ENCODE results near the gene RNU5B-1. TPM values are rescaled to one million over a fixed set of nuclear protein-coding genes. Genes with fewer than 3 reads are reported as not detected.

The RNU5B-1 gene
- total RNA-seq, 1 donor from 2014 or later: 18.4 TPM

- no peak for DNase-seq (ENCODE audit: low spot score)
Observed at GRCh38 chr15:65289261-65289854, 15.1 kb upstream of the RNU5B-1 start.

- DNase-seq (ENCODE audit: low spot score): no peak
Observed at GRCh38 chr15:65290228-65290627, 14.2 kb upstream of the RNU5B-1 start.

- DNase-seq (ENCODE audit: low spot score): no peak
Observed at GRCh38 chr15:65292938-65293518, 11.4 kb upstream of the RNU5B-1 start.

GRCh38 chr15:65298731-65299130 lies 5.7 kb upstream of the RNU5B-1 start:
- no peak for DNase-seq (ENCODE audit: low spot score)

GRCh38 chr15:65300924-65301441 lies 3.5 kb upstream of the RNU5B-1 start:
- DNase-seq (ENCODE audit: low spot score): no peak

GRCh38 chr15:65302061-65302460 lies 2.4 kb upstream of the RNU5B-1 start:
- DNase-seq (ENCODE audit: low spot score): no peak

GRCh38 chr15:65303687-65304380 lies 643 bp upstream of the RNU5B-1 start:
- peak; percentile 58 for DNase-seq (ENCODE audit: low spot score)

GRCh38 chr15:65305150-65305758 lies 777 bp downstream of the RNU5B-1 start:
- DNase-seq (ENCODE audit: low spot score): no peak

GRCh38 chr15:65305776-65306175 lies 1.3 kb downstream of the RNU5B-1 start:
- DNase-seq (ENCODE audit: low spot score): no peak

GRCh38 chr15:65306551-65306950 lies 2.1 kb downstream of the RNU5B-1 start:
- DNase-seq (ENCODE audit: low spot score): no peak

GRCh38 chr15:65307978-65308377 lies 3.5 kb downstream of the RNU5B-1 start:
- no peak for DNase-seq (ENCODE audit: low spot score)

GRCh38 chr15:65309882-65310418 lies 5.5 kb downstream of the RNU5B-1 start:
- no peak for DNase-seq (ENCODE audit: low spot score)

- no peak for DNase-seq (ENCODE audit: low spot score)
Observed at GRCh38 chr15:65310431-65311137, 6.1 kb downstream of the RNU5B-1 start.

- DNase-seq (ENCODE audit: low spot score): no peak
Observed at GRCh38 chr15:65311760-65312159, 7.3 kb downstream of the RNU5B-1 start.

GRCh38 chr15:65312400-65312916 lies 8.0 kb downstream of the RNU5B-1 start:
- no peak for DNase-seq (ENCODE audit: low spot score)

GRCh38 chr15:65318870-65319356 lies 14.4 kb downstream of the RNU5B-1 start:
- DNase-seq (ENCODE audit: low spot score): peak; percentile 83

GRCh38 chr15:65323071-65323511 lies 18.6 kb downstream of the RNU5B-1 start:
- peak; percentile 58 for DNase-seq (ENCODE audit: low spot score)

GRCh38 chr15:65326117-65326526 lies 21.6 kb downstream of the RNU5B-1 start:
- peak; percentile 22 for DNase-seq (ENCODE audit: low spot score)

GRCh38 chr15:65326818-65327217 lies 22.3 kb downstream of the RNU5B-1 start:
- no peak for DNase-seq (ENCODE audit: low spot score)

- no peak for DNase-seq (ENCODE audit: low spot score)
Observed at GRCh38 chr15:65327651-65328393, 23.3 kb downstream of the RNU5B-1 start.

Data from mucosa of gallbladder (tissue), 1 donor.